H9 (cell line): ENCODE measurements around the gene USP6NL. TPM values are rescaled to one million over a fixed set of nuclear protein-coding genes. Genes with fewer than 3 reads are reported as not detected.

ENCODE experiments used
- DNase-seq: peaks from one replicate; pipeline ENCODE4 v3.0.0-alpha.2; 2017
- H2AFZ ChIP-seq: one replicate; pipeline ENCODE4 v1.6.1; 2013; ENCODE audit warnings: mild to moderate bottlenecking, low read length, control low read depth, moderate library complexity
- H2AK5ac ChIP-seq: 2 replicates; pipeline ENCODE4 v1.6.1; 2013; ENCODE audit warnings: low read length, control low read depth, mixed read lengths; ENCODE audit not compliant: insufficient read length
- H2BK120ac ChIP-seq: one replicate; pipeline ENCODE4 v1.6.1; 2013; ENCODE audit warnings: low read depth, mild to moderate bottlenecking, low read length, control low read depth, inconsistent platforms; ENCODE audit not compliant: poor library complexity, severe bottlenecking
- H2BK12ac ChIP-seq: 2 replicates; pipeline ENCODE4 v1.6.1; 2013; ENCODE audit warnings: low read length, control low read depth, mixed read lengths, low read depth; ENCODE audit not compliant: insufficient read length
- H2BK15ac ChIP-seq: 2 replicates; pipeline ENCODE4 v1.6.1; 2013; ENCODE audit warnings: low read depth, low read length, control low read depth
- H2BK20ac ChIP-seq: one replicate; pipeline ENCODE4 v1.6.1; 2013; ENCODE audit warnings: low read depth, mild to moderate bottlenecking, low read length, control low read depth, inconsistent platforms; ENCODE audit not compliant: poor library complexity, severe bottlenecking
- H2BK5ac ChIP-seq: 2 replicates; pipeline ENCODE4 v1.6.1; 2013; ENCODE audit warnings: low read length, control low read depth, mixed read lengths; ENCODE audit not compliant: insufficient read length
- H3K14ac ChIP-seq: 2 replicates; pipeline ENCODE4 v1.6.1; 2013; ENCODE audit warnings: low read length, control low read depth; ENCODE audit not compliant: insufficient read depth
- H3K18ac ChIP-seq: 2 replicates; pipeline ENCODE4 v1.6.1; 2013; ENCODE audit warnings: low read depth, mild to moderate bottlenecking, mixed read lengths, low read length, control low read depth; ENCODE audit not compliant: insufficient read length
- H3K23ac ChIP-seq: 2 replicates; pipeline ENCODE4 v1.6.1; 2013; ENCODE audit warnings: low read length, control low read depth, mixed read lengths, low read depth; ENCODE audit not compliant: insufficient read length
- H3K23me2 ChIP-seq: 2 replicates; pipeline ENCODE4 v1.6.1; 2013; ENCODE audit warnings: low read depth, mild to moderate bottlenecking, mixed read lengths, low read length, control low read depth; ENCODE audit not compliant: insufficient read length, poor library complexity, severe bottlenecking
- H3K27ac ChIP-seq: 2 replicates; pipeline ENCODE4 v1.5.1; 2013; ENCODE audit warnings: low read length, control low read depth, mixed read lengths, low read depth; ENCODE audit not compliant: insufficient read length
- H3K27me3 ChIP-seq: 2 replicates; pipeline ENCODE4 v1.6.1; 2013; ENCODE audit warnings: low read length, control low read depth, inconsistent platforms; ENCODE audit not compliant: insufficient read depth
- H3K4ac ChIP-seq: 2 replicates; pipeline ENCODE4 v1.6.1; 2013; ENCODE audit warnings: low read depth, mild to moderate bottlenecking, control low read depth, inconsistent platforms, low read length, moderate library complexity
- H3K4me1 ChIP-seq: 2 replicates; pipeline ENCODE4 v1.6.1; 2013; ENCODE audit warnings: low read length, control low read depth, inconsistent platforms; ENCODE audit not compliant: insufficient read depth
- H3K4me2 ChIP-seq: 2 replicates; pipeline ENCODE4 v1.6.1; 2013; ENCODE audit warnings: low read length, control low read depth, mixed read lengths; ENCODE audit not compliant: insufficient read length, insufficient read depth
- H3K56ac ChIP-seq: 2 replicates; pipeline ENCODE4 v1.6.1; 2013; ENCODE audit warnings: low read depth, mild to moderate bottlenecking, mixed read lengths, low read length, control low read depth; ENCODE audit not compliant: insufficient read length
- H3K79me1 ChIP-seq: 2 replicates; pipeline ENCODE4 v1.6.1; 2013; ENCODE audit warnings: low read depth, mild to moderate bottlenecking, moderate library complexity, low read length, control low read depth, inconsistent platforms; ENCODE audit not compliant: insufficient read depth, poor library complexity, severe bottlenecking
- H3K79me2 ChIP-seq: 2 replicates; pipeline ENCODE4 v1.6.1; 2013; ENCODE audit warnings: low read length, control low read depth, inconsistent platforms; ENCODE audit not compliant: insufficient read depth
- H3K9ac ChIP-seq: 2 replicates; pipeline ENCODE4 v1.6.1; 2013; ENCODE audit warnings: low read length, control low read depth, mixed read lengths; ENCODE audit not compliant: insufficient read length; ENCODE audit errors: extremely low read depth
- H3K9me3 ChIP-seq: one replicate; pipeline ENCODE4 v1.6.1; 2013; ENCODE audit warnings: low read depth, low read length, inconsistent platforms; ENCODE audit not compliant: control insufficient read depth
- H3T11ph ChIP-seq: one replicate; pipeline ENCODE4 v1.6.1; 2013; ENCODE audit warnings: mild to moderate bottlenecking, low read length, control low read depth, inconsistent platforms
- H4K20me1 ChIP-seq: one replicate; pipeline ENCODE4 v1.6.1; 2013; ENCODE audit not compliant: control insufficient read depth, insufficient read length, insufficient read depth
- H4K5ac ChIP-seq: 2 replicates; pipeline ENCODE4 v1.6.1; 2013; ENCODE audit warnings: low read depth, mild to moderate bottlenecking, mixed read lengths, low read length, control low read depth; ENCODE audit not compliant: insufficient read length
- H4K8ac ChIP-seq: replicated peaks from 2 replicates; pipeline ENCODE4 v1.6.1; 2013; ENCODE audit warnings: low read length, control low read depth, mixed read lengths, low read depth; ENCODE audit not compliant: insufficient read length
- H4K91ac ChIP-seq: 2 replicates; pipeline ENCODE4 v1.6.1; 2013; ENCODE audit warnings: low read depth, mild to moderate bottlenecking, moderate library complexity, mixed read lengths, low read length, control low read depth; ENCODE audit not compliant: insufficient read length
- H3K27ac Mint-ChIP-seq, 3 experiments: 2 replicates in 2 of 3; 3 replicates in 1 of 3; pipeline ENCODE4 v1.8.0; 2020 to 2021; ENCODE audit warnings: mixed read lengths in 3 of 3, mild to moderate bottlenecking in 1 of 3, moderate library complexity in 1 of 3
- H3K27me3 Mint-ChIP-seq: 2 replicates; pipeline ENCODE4 v1.8.0; 2021; ENCODE audit warnings: low read depth, mild to moderate bottlenecking, moderate library complexity, mixed read lengths
- H3K36me3 Mint-ChIP-seq, 3 experiments: 2 replicates in 2 of 3; 3 replicates in 1 of 3; pipeline ENCODE4 v1.8.0; 2020 to 2021; ENCODE audit warnings: low read depth in 3 of 3, mixed read lengths in 3 of 3; ENCODE audit not compliant: insufficient read depth in 1 of 3
- H3K4me1 Mint-ChIP-seq, 2 experiments: 2 replicates each; pipeline ENCODE4 v1.8.0; 2020; ENCODE audit warnings: mixed read lengths in 2 of 2
- H3K4me3 Mint-ChIP-seq, 2 experiments: 2 replicates in 1 of 2; 3 replicates in 1 of 2; pipeline ENCODE4 v1.8.0; 2020 to 2021; ENCODE audit warnings: mild to moderate bottlenecking in 2 of 2, mixed read lengths in 2 of 2, moderate library complexity in 1 of 2
- H3K9me3 Mint-ChIP-seq, 2 experiments: 2 replicates in 1 of 2; 3 replicates in 1 of 2; pipeline ENCODE4 v1.8.0; 2020; ENCODE audit warnings: mild to moderate bottlenecking in 2 of 2, mixed read lengths in 2 of 2, moderate library complexity in 1 of 2
- CTCF ChIP-seq: fragments of 200-600 bp; sonication (generic); conservative IDR thresholded peaks from 3 replicates; pipeline ENCODE4 v1.8.0; 2021; ENCODE audit warnings: antibody characterized with exemption, mild to moderate bottlenecking
- WGBS: extraction: QIAGEN DNeasy Blood & Tissue Kit; methylation state at CpG from one replicate; pipeline ENCODE4 v1.1.7; 2013; ENCODE audit warnings: missing lambda C conversion rate, low lambda C conversion rate, mixed read lengths; ENCODE audit not compliant: insufficient read length; ENCODE audit errors: extremely low coverage; 5-methylcytosine and 5-hydroxymethylcytosine counted together
- total RNA-seq: library from RNA; stranded (reverse); gene quantifications from 2 replicates; pipeline ENCODE4 v1.2.1, GENCODE V29; 2021

The USP6NL gene
- total RNA-seq, 1 experiment from 2014 or later, result 28.3 TPM

- H3T11ph ChIP-seq, result no peak overlapping the region
- no peak overlapping the region for H2BK15ac ChIP-seq
- H3K56ac ChIP-seq, result no peak overlapping the region
- Mint-ChIP-seq H3K27me3 (peaks cover 8% of the 10 kb centered on the region), H3K4me3 (peak overlapping the region; percentile 91 to 92), H3K4me1 (peaks cover 33 to 34% of the 10 kb centered on the region in 2 experiments), H3K36me3 (peaks cover 0 to 3% (median 1%) of the 10 kb centered on the region in 3 experiments; a peak in 2 of 7 replicates), H3K9me3 (no peaks in the 10 kb centered on the region), H3K27ac (peak overlapping the region; percentile 84 to 96 (median 95))
- H3K27ac ChIP-seq, result peak overlapping the region; percentile 79
- no peak overlapping the region; the same call in 1 of the 2 replicates for H3K4ac ChIP-seq
- no peak overlapping the region for H4K91ac ChIP-seq
- no peaks in the 10 kb centered on the region for H4K20me1 ChIP-seq
- no peak overlapping the region for H2BK5ac ChIP-seq
- peak overlapping the region; percentile 97 for H3K14ac ChIP-seq
- H4K8ac ChIP-seq, result peak overlapping the region; percentile 97
- peak overlapping the region; percentile 69 for H2AFZ ChIP-seq
- no CpG with 5 or more reads among the region's 43 CpGs for WGBS
- peak overlapping the region; percentile 93 for H3K18ac ChIP-seq
- peaks cover 7% of the 10 kb centered on the region for H3K23me2 ChIP-seq
- peaks cover 9% of the 10 kb centered on the region for H3K4me1 ChIP-seq
- TF ChIP-seq CTCF, result no peak
- peaks cover 3% of the 10 kb centered on the region for H3K79me1 ChIP-seq
- no peaks in the 10 kb centered on the region for H3K27me3 ChIP-seq
- H3K9ac ChIP-seq, result peak overlapping the region; percentile 95
- H3K79me2 ChIP-seq, result peaks cover 28% of the 10 kb centered on the region; the same call in 1 of the 2 replicates
- no peak overlapping the region for H2AK5ac ChIP-seq
- H2BK12ac ChIP-seq, result peak overlapping the region; percentile 76
- peak overlapping the region; percentile 99 for H3K4me2 ChIP-seq
- peak overlapping the region; percentile 97 for H4K5ac ChIP-seq
- H3K23ac ChIP-seq, result peak overlapping the region; percentile 41
- no peak overlapping the region for H2BK120ac ChIP-seq
- peak; percentile 35 for DNase-seq
- H3K9me3 ChIP-seq, result no peaks in the 10 kb centered on the region
- no peak overlapping the region for H2BK20ac ChIP-seq
Measured at GRCh38 chr10:11610826-11611247, 613 bp downstream of the USP6NL start.
